ENCODE results near the gene ZCCHC17.
"Not testable (repeated sequence)": the region's sequence is repeated elsewhere in the genome, so short reads cannot be mapped to it uniquely, and the experiment has no call there.

The ZCCHC17 gene

DNA sequence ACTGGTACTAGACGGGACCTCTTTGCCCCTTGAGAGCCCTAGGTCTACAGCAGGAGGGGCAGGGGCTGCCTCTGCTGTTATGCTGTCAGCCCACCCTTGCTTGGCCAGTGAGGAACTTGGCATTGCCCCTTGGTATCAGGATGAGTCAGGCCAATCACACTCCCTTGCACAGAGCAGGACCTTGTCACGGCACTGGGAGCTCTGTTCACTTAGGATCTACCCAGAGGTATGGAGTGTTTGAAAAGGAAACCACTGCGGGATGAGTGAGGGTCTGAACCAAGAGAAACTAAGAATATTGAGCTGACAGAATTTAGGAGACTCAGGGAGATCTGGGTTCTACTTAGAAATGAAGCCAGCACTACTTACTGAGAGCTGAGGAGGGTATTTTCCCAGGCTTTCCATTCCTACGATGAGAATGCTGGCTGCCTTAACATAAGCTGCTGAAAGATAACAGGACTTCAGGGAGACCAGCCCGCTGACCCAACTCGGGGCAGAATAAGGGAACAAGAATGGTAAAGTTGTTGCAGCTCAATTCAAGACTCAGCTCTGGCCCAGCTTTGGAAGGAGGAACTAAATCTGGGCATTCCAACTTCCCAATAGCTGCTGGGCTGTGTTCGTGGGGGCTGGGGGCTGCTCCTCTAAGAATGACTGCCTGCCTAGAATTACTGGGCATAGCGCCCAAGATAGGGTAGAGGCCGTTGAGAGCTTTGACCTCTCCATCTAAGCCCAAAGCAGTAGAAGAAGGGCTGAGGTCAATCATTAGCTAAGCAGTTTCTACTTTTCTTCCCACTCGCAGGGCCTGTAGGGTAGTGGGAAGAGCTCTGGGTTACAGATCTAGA is 74.5 kb downstream of the ZCCHC17 start:
- DNase-seq (ENCODE audit: low read depth in 2 of 2), result no peak

DNA sequence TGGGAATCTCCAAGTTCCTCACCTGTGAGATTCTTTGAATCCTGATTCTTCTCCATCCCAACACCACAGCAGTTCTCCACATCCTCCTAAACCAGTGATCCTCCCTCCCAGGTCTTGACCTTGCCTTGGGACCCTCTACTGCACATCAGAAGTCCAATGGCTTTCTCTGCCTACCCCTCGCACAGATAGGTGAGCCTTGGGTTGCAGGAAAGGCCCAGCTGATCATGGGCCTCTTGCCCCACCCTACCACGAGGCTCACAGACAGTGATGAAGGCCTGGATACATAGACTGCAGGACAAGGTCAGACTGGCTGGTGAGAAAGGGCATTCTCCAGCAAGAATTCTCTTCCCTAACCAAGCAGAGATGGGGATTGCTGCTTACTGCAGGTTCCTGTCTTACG is 75.2 kb downstream of the ZCCHC17 start:
- DNase-seq (ENCODE audit: low read depth in 2 of 2), result no peak

DNA sequence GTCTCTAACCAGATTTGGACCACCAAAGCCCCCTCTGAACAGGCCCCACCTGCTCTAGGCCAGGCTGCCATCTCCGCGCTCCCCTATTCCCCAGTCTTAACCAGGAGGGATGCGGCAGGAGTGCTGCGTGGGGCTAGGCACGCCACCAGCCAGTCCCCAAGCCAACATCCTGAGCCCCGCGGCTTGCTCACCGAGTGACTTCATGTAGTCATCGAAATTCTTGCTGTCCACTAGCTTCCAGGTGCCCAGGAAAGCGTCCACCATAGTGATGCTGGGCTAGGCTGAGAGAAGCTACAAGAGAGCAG is 75.9 kb downstream of the ZCCHC17 start:
- DNase-seq (ENCODE audit: low read depth in 2 of 2), result no peak

DNA sequence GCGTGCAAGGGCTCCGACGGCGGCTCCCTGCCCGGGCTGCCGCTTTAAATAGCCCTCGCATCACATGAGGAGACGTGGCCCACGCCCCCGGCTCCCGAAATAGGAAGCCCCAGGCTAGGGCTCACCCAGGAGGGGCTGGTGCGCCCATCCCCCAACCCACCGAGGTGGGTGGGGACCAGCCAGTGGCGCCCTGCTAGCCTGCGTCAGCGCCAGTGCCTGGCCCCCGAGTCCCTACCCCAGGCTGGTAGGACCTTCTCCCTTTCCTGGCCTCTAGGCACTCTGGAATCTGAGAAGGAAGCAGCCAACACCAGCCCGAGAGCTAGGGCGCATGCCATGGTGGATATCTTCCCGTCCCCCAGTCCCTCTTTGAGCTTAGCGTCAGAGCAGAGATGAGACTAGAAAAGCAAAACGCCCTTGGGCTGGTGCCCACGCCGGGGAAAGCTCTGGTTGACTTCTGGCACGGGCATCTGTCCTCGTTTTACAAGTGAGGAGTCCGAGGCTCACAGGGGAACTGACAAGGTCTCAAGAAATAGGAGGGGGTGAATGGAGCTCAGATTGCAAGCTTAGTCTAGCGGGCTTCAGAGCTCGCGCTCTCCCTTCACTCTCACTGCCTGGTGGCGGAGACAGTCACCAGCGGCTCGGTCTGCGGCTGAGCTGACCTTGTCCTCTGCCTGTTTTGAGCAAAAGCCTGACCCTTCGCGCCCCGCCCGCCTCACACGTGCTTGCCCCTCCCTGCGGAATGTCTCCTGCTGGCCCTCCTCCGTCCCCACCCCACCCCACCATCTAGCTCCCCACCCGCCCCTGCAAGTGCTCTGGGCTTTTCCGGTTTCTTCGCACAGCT is 76.4 kb downstream of the ZCCHC17 start, which contains the start of gene FABP3:
Gene FABP3 (minus strand): TSS at position 21 of the 841 bp plus-strand sequence. CDS start 62 bp downstream, outside the sequence.
- DNase-seq (ENCODE audit: low read depth in 2 of 2), result no peak

DNA sequence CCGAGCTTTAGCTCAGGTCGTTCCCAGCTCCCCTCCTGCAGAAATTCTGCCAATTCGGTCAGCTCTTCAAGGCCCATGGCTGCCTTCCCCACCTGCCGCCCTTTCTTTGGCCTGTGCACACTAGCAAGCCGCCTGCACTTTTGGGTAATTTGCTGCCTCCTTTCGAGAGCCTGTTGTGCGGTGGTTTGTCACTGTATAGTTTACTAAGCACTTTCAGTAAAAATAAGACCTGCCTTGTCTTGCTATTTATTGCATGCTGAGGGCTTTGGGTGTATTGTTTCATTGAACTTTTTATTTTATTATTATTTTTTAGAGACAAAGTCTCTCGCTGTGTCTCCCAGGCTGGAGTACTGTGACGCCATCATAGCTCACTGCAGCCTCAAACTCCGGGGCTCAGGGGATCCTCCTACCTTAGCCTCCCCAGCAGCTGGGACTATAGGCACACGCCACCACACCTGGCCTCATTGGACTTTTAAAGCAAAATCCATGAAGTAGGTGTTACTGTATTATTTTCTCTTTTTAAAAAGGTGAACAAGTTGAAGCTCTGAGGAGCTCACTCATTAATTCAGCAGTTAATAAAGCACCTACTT is 77.2 kb downstream of the ZCCHC17 start:
- no peak for DNase-seq (ENCODE audit: low read depth in 2 of 2)

DNA sequence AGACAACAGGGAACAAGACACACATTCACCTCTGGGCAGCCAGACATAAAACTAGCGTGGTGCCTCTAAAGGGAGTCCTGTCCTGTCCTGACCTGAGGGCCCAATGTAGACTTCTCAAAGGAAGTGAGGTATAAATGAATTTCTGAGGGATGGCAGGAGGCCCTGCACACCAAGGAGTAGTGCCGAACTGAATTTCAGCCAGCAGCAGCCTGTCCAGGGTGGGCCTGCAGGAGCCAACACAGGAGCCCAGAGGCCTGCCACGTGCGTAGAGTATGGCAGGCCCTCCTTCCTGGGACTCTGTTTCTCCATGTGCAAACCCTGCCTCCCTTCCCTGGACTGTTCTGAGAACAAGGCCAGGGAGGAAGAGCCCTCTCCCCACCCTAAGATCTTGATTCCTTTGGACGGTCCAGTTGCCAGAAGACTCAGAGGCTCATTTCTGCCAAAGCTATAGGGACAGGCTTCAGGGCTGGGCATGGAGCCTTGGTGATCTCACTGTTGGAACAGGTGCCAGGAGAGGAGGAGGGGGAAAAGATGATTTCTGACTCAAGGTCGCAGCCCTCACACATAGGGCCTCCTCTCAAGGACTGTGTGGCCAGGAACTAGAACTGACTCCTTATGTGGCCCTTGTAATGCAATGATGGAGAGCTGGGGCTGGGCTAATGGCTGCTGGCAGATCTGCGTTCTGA is 77.8 kb downstream of the ZCCHC17 start:
- DNase-seq (ENCODE audit: low read depth in 2 of 2), result no peak

DNA sequence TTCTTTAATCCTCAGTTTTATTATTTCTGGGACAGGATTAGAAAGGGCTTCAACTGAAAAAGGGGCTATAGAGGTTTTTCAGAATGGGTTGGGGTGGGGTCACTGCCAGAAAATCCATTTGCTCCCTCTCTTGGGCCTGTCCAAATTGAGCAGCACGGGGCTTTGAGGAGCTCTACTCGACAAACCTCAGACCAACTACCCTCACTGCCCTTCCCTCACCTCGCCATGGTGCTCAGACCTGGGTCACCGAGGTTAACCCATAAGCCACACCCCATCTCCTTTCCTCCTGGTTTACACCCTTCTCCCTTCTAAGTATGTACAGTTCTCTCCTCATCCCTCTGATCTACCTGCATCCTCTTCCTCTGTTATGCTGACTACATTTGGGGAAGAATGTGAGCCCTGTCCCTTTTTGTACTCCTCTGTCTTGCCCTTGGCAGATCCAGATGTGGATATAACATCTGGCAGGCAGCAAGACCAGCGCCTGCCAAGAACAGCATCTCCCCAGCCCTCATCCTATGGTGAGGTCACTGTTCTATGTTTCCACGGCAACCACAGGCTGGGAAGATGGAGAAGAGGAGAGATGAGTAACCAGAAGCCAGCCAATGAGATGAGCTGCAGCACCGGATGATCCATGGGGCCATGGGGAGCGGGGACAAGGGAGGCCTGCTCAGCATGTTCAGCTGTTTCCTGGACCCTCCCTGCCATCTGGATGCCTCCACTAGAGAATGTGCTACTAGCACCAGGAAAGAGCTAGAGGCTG is 79.7 kb downstream of the ZCCHC17 start:
- peak; percentile 86 to 87 for DNase-seq (ENCODE audit: low read depth in 2 of 2)

DNA sequence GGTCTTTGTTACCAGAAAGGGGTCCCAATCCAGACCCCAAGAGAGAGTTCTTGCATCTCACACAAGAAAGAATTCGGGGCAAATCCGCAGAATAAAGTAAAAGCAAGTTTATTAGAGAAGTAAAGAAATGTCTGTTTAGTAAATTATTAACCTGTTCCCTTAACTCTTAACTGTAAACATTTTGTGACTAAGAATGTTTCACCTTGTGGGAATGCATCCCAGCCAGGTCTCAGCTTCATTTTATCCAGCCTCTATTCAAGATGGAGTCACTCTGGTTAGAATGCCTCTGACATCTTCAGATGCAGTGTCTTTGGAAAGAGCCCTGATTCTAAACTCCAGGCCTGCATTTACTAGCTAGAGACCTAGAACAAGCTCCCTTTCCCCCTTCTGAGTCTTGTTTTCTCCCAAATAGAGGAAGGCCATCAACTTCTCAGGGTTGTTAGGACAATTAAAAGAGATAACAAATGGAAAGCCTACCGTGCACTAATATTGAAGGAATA is 80.6 kb downstream of the ZCCHC17 start:
- no peak for DNase-seq (ENCODE audit: low read depth in 2 of 2)

DNA sequence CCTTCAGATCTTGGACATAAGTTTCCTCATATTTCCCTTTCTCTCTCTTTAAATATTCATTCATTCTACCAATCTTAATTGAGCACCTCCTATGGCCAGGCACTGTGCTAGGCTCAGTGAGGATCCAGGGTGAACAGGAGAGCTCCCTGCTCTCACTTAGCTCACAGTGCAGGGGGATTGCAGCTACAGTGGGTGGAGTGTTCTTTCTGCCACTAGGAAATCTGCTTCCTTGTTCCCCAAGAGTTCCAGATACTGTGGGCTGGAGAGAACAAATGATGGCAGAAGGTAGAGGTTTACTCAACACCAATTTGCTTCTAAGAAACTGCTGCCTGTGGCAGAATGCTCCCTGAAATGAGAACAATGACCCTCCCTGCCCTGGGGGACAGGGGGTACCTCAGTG is 81.2 kb downstream of the ZCCHC17 start:
- DNase-seq (ENCODE audit: low read depth in 2 of 2), result no peak

DNA sequence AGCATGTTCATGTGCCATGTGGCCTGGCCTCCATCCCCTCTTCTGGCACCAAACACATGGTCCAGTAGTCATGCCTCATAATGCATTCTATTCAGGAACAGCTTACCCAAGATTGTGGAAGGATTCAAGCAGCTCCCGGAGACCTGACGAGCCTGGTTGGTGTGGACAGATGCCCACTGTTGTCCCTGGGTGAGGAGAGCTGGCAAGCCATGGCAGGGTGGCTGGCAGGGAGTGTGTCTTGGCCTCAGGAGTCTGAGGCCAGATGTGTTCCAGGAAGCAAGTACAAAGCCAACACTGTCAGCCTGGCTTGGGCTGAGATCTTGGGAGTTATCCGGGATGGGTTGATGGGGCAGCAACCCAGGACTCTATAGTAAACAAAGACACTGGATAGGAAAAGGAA is 83.3 kb downstream of the ZCCHC17 start:
- no peak for DNase-seq (ENCODE audit: low read depth in 2 of 2)

DNA sequence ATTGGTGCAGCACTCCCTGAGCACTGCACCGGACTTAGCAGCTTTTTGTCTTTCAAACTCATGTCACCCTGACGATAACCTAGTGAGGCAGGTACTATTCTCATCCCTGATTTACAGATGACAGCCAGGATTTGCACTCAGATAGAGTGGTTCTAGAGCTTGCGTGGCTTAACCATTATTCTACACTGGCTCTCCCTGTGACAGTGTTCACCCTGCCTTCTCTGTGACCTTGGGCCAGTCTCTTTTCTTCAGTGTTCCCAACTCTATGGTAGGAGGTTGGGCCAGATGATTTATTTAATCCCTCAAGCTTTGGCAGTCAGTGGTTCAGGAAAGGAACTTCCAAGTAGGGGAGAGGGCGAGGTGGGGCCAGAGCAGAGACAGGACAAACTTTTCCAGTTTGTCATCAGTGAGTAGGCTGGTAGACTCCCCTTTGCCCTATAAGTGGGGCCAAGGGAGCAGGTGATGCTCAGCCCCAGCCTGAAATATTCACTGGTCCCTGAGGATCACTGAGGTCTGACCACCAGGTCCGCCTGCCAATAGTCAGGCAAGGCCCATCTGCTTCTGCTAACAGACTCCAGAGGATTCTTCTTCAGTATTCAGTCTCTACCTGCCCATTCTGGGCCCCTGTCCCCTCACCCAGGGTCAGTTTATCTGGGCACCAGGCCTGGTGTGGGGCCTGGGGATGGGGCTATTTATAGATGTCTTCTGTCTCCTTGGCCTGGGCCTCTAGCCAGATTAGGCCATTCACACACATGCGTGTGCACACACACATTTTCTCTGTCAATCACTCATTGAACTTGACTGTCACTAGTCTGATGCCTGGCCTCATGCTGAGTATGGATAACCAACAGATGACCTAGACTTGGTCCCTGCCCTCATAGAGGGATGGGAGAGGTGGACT is 84.8 kb downstream of the ZCCHC17 start:
- DNase-seq (ENCODE audit: low read depth in 2 of 2), result no peak

DNA sequence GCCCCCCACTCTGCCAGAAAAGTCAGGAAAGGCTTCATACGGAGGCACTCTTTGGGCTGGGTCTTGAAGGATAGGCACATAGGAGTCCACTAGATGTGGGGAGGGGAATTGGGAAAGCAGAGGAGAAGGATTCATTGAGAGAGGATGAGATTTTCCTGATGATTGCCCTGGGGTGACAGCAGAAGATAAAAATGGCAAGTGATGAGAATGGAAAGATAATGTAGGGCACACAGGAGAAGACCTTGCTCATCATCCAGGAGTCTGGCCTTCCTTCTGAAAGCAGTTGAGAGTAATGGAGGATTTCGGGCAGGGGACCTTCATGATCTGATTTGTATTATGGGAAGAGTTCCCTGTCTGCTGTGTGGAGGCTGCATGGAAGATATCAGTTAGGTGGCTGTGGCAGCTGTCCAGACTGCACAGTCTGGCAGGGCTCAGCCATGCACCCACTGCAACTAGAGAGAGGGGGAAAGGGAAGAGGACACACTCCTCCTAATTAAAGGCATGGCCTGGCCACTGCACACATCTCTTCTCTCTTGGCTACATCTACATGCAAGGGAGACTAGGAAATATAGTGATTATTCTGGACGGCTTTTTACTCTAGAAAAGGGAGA is 85.7 kb downstream of the ZCCHC17 start:
- DNase-seq (ENCODE audit: low read depth in 2 of 2), result no peak

DNA sequence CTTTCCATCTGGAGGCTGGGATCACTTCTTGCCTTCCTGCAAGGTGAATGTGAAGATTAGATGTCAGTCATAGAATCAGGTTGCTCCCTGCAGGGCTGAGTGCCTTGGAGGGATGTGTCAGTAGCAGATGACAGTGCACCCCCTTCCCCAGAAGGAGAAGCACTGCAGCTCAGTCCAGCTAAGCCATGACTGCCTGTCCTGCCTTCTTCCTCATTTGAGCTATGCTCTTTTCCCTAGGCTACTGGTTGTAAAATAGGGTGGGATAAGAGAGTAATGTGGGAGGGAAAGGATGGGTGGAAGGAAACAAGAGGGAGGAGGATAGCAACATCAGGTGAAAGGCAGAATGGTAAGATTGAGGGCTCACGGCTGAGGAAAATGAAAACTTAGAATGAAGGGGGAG is 87.1 kb downstream of the ZCCHC17 start:
- no peak for DNase-seq (ENCODE audit: low read depth in 2 of 2)

DNA sequence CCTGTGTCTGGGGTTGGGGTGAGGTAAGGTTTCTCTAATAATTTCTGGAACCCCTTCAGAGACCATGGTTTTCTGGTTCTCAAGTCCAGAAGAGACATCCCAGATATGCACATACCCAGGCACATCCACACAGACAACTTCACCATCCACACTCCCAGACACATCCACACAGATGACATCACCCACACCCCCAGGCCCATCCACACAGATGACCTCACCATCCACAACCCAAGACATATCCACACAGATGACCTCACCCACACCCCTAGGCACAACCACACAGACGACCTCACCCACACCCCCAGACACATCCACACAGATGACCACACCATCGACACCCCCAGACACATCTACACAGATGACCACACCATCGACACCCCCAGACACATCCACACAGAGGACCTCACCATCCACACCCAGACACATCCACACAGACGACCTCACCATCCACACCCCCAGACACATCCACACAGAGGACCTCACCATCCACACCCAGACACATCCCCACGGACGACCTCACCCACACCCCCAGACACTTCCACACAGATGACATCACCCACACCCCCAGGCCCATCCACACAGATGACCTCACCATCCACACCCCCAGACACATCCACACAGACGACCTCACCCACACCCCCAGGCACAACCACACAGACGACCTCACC is 89.9 kb downstream of the ZCCHC17 start:
- DNase-seq (ENCODE audit: low read depth in 2 of 2), result not testable (repeated sequence)

DNA sequence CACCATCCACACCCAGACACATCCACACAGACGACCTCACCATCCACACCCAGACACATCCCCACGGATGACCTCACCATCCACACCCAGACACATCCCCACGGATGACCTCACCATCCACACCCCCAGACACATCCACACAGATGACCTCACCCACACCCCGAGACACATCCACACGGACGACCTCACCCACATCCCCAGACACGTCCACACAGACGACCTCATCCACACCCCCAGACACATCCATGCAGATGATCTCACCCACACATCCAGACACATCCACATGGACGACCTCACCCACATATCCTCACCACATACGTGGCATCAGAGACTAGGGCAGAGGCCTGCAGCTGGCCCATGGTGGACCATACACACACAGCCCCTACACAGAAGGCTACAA is 90.8 kb downstream of the ZCCHC17 start:
- DNase-seq (ENCODE audit: low read depth in 2 of 2), result no peak

DNA sequence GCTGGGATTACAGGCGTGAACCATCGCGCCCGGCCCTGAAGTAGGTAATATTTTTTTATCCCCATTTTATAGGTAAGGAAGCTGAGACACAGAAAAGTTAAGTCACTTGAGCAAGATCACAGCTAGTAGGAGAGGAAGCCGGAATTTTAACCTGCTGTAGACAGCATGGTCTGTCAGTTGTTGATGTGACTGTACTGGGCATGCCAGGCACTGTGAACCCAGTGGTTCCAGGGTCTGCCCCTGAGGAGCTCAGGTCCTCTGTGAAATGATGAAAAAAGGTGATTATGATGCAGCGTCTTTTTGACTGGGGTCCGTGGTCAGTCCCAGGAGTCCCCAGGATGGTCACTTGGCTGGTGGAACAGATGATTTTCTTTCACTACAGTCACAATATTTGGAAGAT is 92.8 kb downstream of the ZCCHC17 start:
- no peak for DNase-seq (ENCODE audit: low read depth in 2 of 2)

DNA sequence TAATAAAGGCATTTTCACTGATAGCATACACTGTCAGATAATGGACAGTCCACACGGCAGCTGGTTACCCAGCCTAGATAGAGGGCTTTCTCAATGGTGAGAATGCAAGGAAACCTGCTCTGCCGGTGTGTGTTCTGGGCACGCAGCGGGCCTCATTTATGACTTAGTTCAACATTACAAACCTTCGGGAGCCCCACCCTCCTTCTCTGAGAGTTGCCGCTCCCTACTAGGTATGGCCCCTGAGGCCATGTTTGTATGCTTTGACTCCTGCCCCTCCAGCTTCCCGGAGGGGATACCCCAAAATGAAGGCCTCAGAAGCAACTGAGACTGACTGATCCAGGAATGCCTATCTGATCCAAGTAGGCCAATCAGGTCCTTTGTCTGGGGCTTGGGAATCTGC is 93.2 kb downstream of the ZCCHC17 start:
- no peak for DNase-seq (ENCODE audit: low read depth in 2 of 2)

DNA sequence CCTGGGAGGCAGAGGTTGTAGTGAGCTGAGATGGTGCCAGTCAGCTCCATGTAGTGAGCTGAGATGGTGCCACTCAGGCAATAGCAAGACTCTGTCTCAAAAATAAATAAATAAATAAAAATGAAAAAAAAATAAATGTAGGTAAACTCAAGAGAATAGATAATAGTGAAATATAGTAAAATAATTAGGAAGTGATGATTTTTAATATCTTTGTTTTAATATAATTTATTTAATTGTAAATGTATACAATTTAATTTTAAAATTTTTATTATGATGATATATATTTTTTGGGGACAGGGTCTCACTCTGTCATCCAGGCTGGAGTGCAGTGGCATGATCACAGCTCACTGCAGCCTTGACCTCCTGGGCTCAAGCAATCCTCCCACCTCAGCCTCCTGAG is 96.6 kb downstream of the ZCCHC17 start:
- DNase-seq (ENCODE audit: low read depth in 2 of 2), result no peak

DNA sequence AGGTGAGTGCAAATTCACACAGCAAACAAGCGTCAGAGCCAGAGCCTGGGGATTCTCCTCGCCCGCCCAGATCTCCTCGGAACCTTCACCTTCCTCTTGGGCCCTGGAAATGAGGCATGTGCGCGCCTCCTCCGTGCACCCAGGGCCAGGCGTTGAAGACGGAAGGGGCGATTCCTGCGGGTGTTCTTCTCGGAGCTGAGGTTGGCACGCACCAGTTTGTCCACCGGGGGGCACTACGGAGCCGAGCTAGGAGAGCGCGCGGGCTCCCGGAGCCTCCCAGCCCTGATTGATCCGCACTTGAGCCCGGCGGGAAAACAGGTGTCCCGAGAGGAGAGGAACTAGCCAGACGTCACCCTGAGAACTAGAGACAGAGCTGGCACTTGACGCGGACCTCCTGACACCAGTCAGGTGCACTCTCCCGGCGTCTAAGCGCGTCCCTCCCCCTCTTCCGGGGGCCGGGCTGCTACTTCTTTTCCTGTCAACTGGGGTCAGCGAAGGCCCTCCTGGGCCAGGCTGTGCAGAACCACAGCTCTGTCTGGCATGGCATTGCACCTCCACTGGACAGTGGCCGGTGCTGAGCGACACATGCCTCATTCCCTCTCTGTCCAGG is 97.9 kb downstream of the ZCCHC17 start:
- DNase-seq (ENCODE audit: low read depth in 2 of 2), result no peak

Data from fibroblast of skin of left biceps (primary cell).